ENCODE results near the gene RPS15. TPM values are rescaled to one million over a fixed set of nuclear protein-coding genes. Genes with fewer than 3 reads are reported as not detected.
A peak's percentile ranks its signal among the peaks of the same experiment; 100 is the strongest.

RPS15 gene
- total RNA-seq, 1 experiment from 2014 or later = 1,862 TPM

GRCh38 chr19:1440418-1440801, 2.2 kb downstream of the RPS15 start:
- H3K9me3 ChIP-seq (ENCODE audit: control insufficient read depth in 1 of 2, insufficient read depth in 1 of 2, low read depth in 1 of 2, low read length in 2 of 2) = no peaks in the 10 kb centered on the region
- DNase-seq (ENCODE audit: low read depth, low spot score) (no peak), ATAC-seq (no peak)
- peak overlapping the region; percentile 98 for H3K9ac ChIP-seq (ENCODE audit: low read length)
- peaks cover 45% of the 10 kb centered on the region for H3K79me2 ChIP-seq (ENCODE audit: insufficient read depth, low read length)
- peak overlapping the region; percentile 93 for H3K4me2 ChIP-seq (ENCODE audit: low read length)
- ChIA-PET CTCF (no interaction called here), POLR2A (no interaction called here), RAD21 (ENCODE audit: low non-redundant PET in 1 of 2, low total read pairs in 2 of 2, uncharacterized antibody in 2 of 2, unreplicated experiment in 2 of 2) (no interaction called here)
- H3K27me3 ChIP-seq (ENCODE audit: insufficient read depth, low read length) = no peaks in the 10 kb centered on the region
- intact Hi-C loops (cut with micrococcal nuclease) = no loop called here
- H3K4me3 ChIP-seq (replicated peaks in 1 of 2; ENCODE audit: low read depth in 1 of 2, low read length in 2 of 2) = peak overlapping the region in 1 of 2 experiments; percentile 7; a peak in 3 of 4 replicates
- no TSS peak for BruUV-seq (replicated peaks)
- TF ChIP-seq EZH2 (IDR thresholded peaks at IDR 0.05) (no peak), REST (IDR thresholded peaks at IDR 0.05; ENCODE audit: low read depth) (no peak), POLR2AphosphoS5 (IDR thresholded peaks at IDR 0.05; ENCODE audit: low read depth, low read length) (0 out of 2 replicates have a peak, but pooled peaks have one; percentile 10), ELF1 (IDR thresholded peaks at IDR 0.05; ENCODE audit: borderline replicate concordance, low read depth) (no peak), YY1 (IDR thresholded peaks at IDR 0.05; ENCODE audit: extremely low read depth, insufficient replicate concordance, low read depth, low read length) (no peak), EGR1 (IDR thresholded peaks at IDR 0.05; ENCODE audit: low read depth) (no peak), ZNF274 (IDR thresholded peaks at IDR 0.05; ENCODE audit: low read depth, low read length) (no peak)
- H3K27ac ChIP-seq (ENCODE audit: low read depth, low read length) = peak overlapping the region; percentile 82
- H3K9me2 ChIP-seq (ENCODE audit: insufficient read depth) = no peaks in the 10 kb centered on the region
- no peak overlapping the region for H2AFZ ChIP-seq (ENCODE audit: low read depth, low read length, poor library complexity, severe bottlenecking)
- H4K20me1 ChIP-seq (ENCODE audit: insufficient read depth) = peaks cover 21% of the 10 kb centered on the region; the same call in 1 of the 2 replicates
- peaks cover 14 to 35% of the 10 kb centered on the region in 2 experiments for H3K36me3 ChIP-seq (ENCODE audit: control insufficient read depth in 1 of 2, insufficient read depth in 2 of 2, low read length in 2 of 2)
- peaks cover 57 to 81% of the 10 kb centered on the region in 2 experiments for H3K4me1 ChIP-seq (ENCODE audit: control insufficient read depth in 1 of 2, insufficient read depth in 2 of 2, low read length in 2 of 2)
